G401 (cell line): Measurements from ENCODE around the gene REEP6. TPM values are rescaled to one million over a fixed set of nuclear protein-coding genes. Genes with fewer than 3 reads are reported as not detected.

ENCODE experiments used
- DNase-seq: peaks from one replicate; pipeline ENCODE4 v3.0.0-alpha.2; 2015; ENCODE audit warnings: low spot score
- in situ Hi-C: cut with HindIII; loops from 2 replicates; pipeline ENCODE4 v1.10.0; 2016; ENCODE audit warnings: low sequenced_read_pairs, mixed read lengths
- total RNA-seq: library from RNA; depleted of rRNA; stranded (reverse); fragments of >200 nt; shearing (Covaris generic); gene quantifications from 2 replicates; pipeline ENCODE4 v1.2.3, GENCODE V29; 2014

REEP6 gene
- total RNA-seq, 1 experiment from 2014 or later, result 20.6 TPM

GRCh38 chr19:1455336-1456120, 35.5 kb upstream of the REEP6 start:
- in situ Hi-C loops, result no loop called here
- peak; percentile 61 for DNase-seq

GRCh38 chr19:1456121-1456900, 34.7 kb upstream of the REEP6 start:
- DNase-seq, result no peak
- in situ Hi-C loops, result no loop called here

GRCh38 chr19:1457031-1457739, 33.8 kb upstream of the REEP6 start:
- DNase-seq, result no peak
- in situ Hi-C loops, result no loop called here

GRCh38 chr19:1457892-1458291, 33.1 kb upstream of the REEP6 start:
- in situ Hi-C loops, result no loop called here
- DNase-seq, result no peak

GRCh38 chr19:1459479-1459878, 31.5 kb upstream of the REEP6 start:
- in situ Hi-C loops, result no loop called here

GRCh38 chr19:1460033-1460995, 30.7 kb upstream of the REEP6 start:
- no peak for DNase-seq
- in situ Hi-C loops, result no loop called here

More at GRCh38 chr19:1459479-1459878, 31.5 kb upstream of the REEP6 start:
- DNase-seq, result no peak

- in situ Hi-C loops, result no loop called here
- peak; percentile 74 for DNase-seq
Observed at GRCh38 chr19:1461862-1462261, 29.1 kb upstream of the REEP6 start.

GRCh38 chr19:1465191-1466016, 25.6 kb upstream of the REEP6 start:
- in situ Hi-C loops, result no loop called here
- DNase-seq, result peak; percentile 83

- no peak for DNase-seq
- in situ Hi-C loops, result no loop called here
Observed at GRCh38 chr19:1466018-1466460, 24.9 kb upstream of the REEP6 start.

GRCh38 chr19:1466461-1467214, 24.3 kb upstream of the REEP6 start:
- in situ Hi-C loops, result no loop called here
- no peak for DNase-seq

GRCh38 chr19:1467215-1467489, 23.8 kb upstream of the REEP6 start:
- in situ Hi-C loops, result no loop called here
- DNase-seq, result no peak

GRCh38 chr19:1467490-1468273, 23.3 kb upstream of the REEP6 start:
- no peak for DNase-seq
- in situ Hi-C loops, result no loop called here

GRCh38 chr19:1468274-1468820, 22.6 kb upstream of the REEP6 start:
- in situ Hi-C loops, result no loop called here
- no peak for DNase-seq

GRCh38 chr19:1468821-1469254, 22.1 kb upstream of the REEP6 start:
- no peak for DNase-seq
- in situ Hi-C loops, result no loop called here

GRCh38 chr19:1469255-1470054, 21.5 kb upstream of the REEP6 start:
- DNase-seq, result no peak
- in situ Hi-C loops, result no loop called here

- no peak for DNase-seq
- in situ Hi-C loops, result no loop called here
Observed at GRCh38 chr19:1470055-1470304, 21.0 kb upstream of the REEP6 start.
